ENCODE data around the gene OR4X2. TPM values are rescaled to one million over a fixed set of nuclear protein-coding genes. Genes with fewer than 3 reads are reported as not detected.
"Not testable (repeated sequence)": the region's sequence is repeated elsewhere in the genome, so short reads cannot be mapped to it uniquely, and the experiment has no call there.

Gene OR4X2
- total and polyA plus RNA-seq, 12 donors = not detected

DNA sequence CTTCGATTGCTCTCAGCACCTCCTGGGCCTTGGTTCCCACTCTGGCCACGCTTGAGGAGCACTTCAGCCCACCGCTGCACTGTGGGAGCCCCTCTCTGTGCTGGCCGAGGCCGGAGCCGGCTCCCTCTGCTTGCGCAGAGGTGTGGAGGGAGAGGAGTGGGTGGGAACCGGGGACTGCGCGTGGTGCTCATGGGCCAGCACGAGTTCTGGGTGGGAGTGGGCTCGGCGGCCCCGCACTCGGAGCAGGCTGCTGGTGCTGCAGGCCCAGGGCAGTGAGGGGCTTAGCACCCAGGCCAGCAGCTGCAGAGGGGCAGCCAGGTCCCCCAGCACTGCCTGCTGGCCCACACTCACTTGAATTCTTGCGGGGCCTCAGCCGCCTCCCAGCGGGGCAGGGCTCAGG lies 16.1 kb upstream of the OR4X2 start:
- WGBS, 2 donors = 79 to 80% methylated on average over 18 of the region's 18 CpGs

DNA sequence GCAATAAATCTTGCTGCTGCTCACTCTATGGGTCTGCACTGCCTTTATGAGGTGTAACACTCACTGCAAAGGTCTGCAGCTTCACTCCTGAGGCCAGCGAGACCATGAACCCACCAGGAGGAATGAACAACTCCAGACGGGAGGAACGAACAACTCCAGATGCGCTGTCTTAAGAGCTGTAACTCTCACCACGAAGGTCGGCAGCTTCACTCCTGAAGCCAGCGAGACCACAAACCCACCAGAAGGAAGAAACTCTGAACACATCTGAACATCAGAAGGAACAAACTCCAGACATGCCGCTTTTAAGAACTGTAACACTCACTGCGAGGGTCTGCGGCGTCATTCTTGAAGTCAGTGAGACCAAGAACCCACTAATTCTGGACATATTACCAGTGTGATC lies 14.8 kb upstream of the OR4X2 start:
- intact Hi-C loops (cut with DNase I); H3K27ac ChIP-seq; ATAC-seq; H3K27me3 ChIP-seq; H3K36me3 ChIP-seq; H3K4me3 ChIP-seq; DNase-seq; H3K4me1 ChIP-seq: not testable (repeated sequence)
- peaks cover 0 to 23% (median 0%) of the 10 kb centered on the region in 11 donors for H3K9me3 ChIP-seq
- 84 to 90% methylated on average over 11 of the region's 11 CpGs for WGBS, 2 donors

More for the DNA sequence above, 16.1 kb upstream of the OR4X2 start:
- H3K4me1 ChIP-seq = no peaks in the 10 kb centered on the region
- H3K27ac ChIP-seq = no peak overlapping the region
- H3K4me3 ChIP-seq = no peak overlapping the region
- intact Hi-C loops (cut with DNase I) = no loop called here
- DNase-seq (no peak), ATAC-seq (no peak)
- H3K36me3 ChIP-seq = no peaks in the 10 kb centered on the region
- H3K9me3 ChIP-seq = peaks cover 0 to 23% (median 0%) of the 10 kb centered on the region in 11 donors
- TF ChIP-seq, protein P1, sequence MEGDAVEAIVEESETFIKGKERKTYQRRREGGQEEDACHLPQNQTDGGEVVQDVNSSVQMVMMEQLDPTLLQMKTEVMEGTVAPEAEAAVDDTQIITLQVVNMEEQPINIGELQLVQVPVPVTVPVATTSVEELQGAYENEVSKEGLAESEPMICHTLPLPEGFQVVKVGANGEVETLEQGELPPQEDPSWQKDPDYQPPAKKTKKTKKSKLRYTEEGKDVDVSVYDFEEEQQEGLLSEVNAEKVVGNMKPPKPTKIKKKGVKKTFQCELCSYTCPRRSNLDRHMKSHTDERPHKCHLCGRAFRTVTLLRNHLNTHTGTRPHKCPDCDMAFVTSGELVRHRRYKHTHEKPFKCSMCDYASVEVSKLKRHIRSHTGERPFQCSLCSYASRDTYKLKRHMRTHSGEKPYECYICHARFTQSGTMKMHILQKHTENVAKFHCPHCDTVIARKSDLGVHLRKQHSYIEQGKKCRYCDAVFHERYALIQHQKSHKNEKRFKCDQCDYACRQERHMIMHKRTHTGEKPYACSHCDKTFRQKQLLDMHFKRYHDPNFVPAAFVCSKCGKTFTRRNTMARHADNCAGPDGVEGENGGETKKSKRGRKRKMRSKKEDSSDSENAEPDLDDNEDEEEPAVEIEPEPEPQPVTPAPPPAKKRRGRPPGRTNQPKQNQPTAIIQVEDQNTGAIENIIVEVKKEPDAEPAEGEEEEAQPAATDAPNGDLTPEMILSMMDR (IDR thresholded peaks at IDR 0.05) = no peak
- H3K27me3 ChIP-seq = no peaks in the 10 kb centered on the region

DNA sequence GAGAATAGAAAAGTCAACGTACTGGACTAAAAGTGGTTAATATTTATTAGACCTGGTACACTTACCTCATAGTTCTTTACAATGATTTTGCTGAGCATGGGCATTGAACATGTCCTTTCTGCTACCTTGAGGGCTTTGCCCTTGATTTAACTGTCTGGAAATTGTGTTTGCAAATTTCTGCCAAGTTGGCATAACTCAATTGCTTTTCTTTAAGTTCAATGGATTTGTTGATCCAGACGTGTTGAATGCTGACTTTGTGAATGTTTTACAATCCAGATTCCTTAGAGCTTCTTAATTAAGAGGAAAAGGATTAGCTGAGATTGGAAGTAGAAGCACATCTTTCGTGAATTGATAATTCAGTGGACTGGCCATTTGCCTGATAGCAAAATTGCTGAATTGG lies 7.2 kb upstream of the OR4X2 start:
- no peaks in the 10 kb centered on the region for H3K27me3 ChIP-seq
- WGBS, 2 donors = 30 to 33% methylated on average over 3 of the region's 3 CpGs
- H3K27ac ChIP-seq = no peak overlapping the region
- TF ChIP-seq, protein P1 (IDR thresholded peaks at IDR 0.05) = no peak
- DNase-seq = no peak
- H3K36me3 ChIP-seq = no peaks in the 10 kb centered on the region
- H3K4me3 ChIP-seq = no peak overlapping the region
- no peaks in the 10 kb centered on the region for H3K4me1 ChIP-seq
- intact Hi-C loops (cut with DNase I) = no loop called here
- no peak for ATAC-seq
- peaks cover 0 to 5% (median 0%) of the 10 kb centered on the region in 11 donors for H3K9me3 ChIP-seq

DNA sequence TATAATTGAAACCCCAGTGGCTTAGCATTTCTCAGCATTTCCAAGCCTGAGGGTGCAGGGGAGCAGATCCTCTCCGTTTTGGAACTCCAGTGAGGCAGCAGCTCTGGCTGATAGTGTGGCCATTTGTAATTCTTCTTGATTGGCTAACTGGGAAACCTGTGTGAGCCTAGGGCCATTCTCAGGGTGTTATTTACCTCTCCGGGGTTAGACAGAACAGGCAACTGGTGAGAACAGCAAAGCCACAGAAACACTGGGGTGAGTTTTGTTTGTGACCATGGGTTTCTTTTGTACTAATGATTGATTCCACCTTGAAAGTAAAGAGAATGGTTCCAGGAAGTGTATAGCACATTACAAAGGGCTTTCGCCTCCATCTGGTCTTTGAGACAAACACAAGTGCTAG lies 2.4 kb upstream of the OR4X2 start:
- no peaks in the 10 kb centered on the region for H3K4me1 ChIP-seq
- DNase-seq (no peak), ATAC-seq (no peak)
- no peaks in the 10 kb centered on the region for H3K36me3 ChIP-seq
- H3K27me3 ChIP-seq = no peaks in the 10 kb centered on the region
- WGBS, 2 donors = 61 to 67% methylated on average over 3 of the region's 3 CpGs
- H3K9me3 ChIP-seq = peaks cover 0 to 21% (median 0%) of the 10 kb centered on the region in 11 donors
- intact Hi-C loops (cut with DNase I) = no loop called here
- TF ChIP-seq, protein P1 (IDR thresholded peaks at IDR 0.05) = no peak
- no peak overlapping the region for H3K4me3 ChIP-seq
- H3K27ac ChIP-seq = no peak overlapping the region

DNA sequence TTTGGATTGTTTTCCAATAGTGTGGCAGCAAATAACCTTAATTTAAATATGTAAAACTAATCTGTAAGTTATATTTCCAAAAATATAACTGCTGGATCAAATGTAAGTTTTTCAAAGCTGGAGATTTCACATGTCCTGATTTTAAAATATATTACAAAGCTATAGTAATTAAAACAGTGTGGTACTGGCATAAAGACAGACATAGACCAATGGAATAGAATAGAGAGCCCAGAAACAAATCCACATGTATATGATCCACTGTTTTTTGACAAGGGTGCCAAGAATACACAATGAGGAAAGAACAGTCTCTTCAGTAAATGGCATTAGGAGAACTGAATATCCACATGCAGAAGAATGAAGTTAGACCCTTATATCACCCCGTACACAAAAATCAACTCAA lies 4.0 kb downstream of the OR4X2 start:
- Histone ChIP-seq H3K27ac (no peak overlapping the region), H3K9me3 (peaks cover 0 to 55% (median 18%) of the 10 kb centered on the region in 11 donors), H3K4me3 (no peak overlapping the region), H3K27me3 (no peaks in the 10 kb centered on the region), H3K36me3 (no peaks in the 10 kb centered on the region), H3K4me1 (no peaks in the 10 kb centered on the region)
- TF ChIP-seq, protein P1 (IDR thresholded peaks at IDR 0.05) = no peak
- 77 to 88% methylated on average over 1 of the region's 1 CpG for WGBS, 2 donors
- intact Hi-C loops (cut with DNase I) = no loop called here
- DNase-seq = no peak
- no peak for ATAC-seq
